ENCODE results near the gene GASK1A. TPM values are rescaled to one million over a fixed set of nuclear protein-coding genes. Genes with fewer than 3 reads are reported as not detected.

GASK1A gene
- total and polyA plus RNA-seq, 4 donors, result 0.79 to 22.8 (median 4.6) TPM

DNA sequence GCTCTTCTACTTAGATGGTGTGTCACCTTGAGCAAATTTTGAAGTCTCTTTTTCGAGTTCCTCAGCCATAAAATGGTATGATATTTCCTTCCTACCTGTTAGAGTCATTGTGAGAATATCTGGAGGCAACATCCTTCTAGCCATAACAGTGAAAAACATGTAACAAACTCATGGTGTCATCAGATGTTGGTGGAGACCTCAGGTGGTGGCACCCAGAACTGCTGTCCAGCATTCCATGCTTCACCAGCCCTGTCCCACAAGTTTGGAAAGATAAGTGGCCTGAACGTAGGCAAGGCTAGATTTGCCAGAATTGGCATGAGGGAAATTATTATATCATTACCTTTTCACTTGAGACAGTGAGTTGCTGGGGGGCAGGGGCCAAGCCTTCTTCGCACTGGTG lies 30.4 kb downstream of the GASK1A start:
- no peak overlapping the region for H3K27ac ChIP-seq (ENCODE audit: low read depth in 1 of 2, low read length in 2 of 2)
- H3K9ac ChIP-seq (ENCODE audit: low read depth in 1 of 2, low read length in 2 of 2), result no peak overlapping the region
- TF ChIP-seq HNF4A (conservative IDR thresholded peaks at IDR 0.05) (no peak), RAD21 (IDR thresholded peaks at IDR 0.05) (peak in 1 of 2 donors; percentile 76)
- TF ChIP-seq, protein P1, sequence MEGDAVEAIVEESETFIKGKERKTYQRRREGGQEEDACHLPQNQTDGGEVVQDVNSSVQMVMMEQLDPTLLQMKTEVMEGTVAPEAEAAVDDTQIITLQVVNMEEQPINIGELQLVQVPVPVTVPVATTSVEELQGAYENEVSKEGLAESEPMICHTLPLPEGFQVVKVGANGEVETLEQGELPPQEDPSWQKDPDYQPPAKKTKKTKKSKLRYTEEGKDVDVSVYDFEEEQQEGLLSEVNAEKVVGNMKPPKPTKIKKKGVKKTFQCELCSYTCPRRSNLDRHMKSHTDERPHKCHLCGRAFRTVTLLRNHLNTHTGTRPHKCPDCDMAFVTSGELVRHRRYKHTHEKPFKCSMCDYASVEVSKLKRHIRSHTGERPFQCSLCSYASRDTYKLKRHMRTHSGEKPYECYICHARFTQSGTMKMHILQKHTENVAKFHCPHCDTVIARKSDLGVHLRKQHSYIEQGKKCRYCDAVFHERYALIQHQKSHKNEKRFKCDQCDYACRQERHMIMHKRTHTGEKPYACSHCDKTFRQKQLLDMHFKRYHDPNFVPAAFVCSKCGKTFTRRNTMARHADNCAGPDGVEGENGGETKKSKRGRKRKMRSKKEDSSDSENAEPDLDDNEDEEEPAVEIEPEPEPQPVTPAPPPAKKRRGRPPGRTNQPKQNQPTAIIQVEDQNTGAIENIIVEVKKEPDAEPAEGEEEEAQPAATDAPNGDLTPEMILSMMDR (IDR thresholded peaks at IDR 0.05; ENCODE audit: low read depth, low read length, missing input control), result peak; percentile 18
- peaks cover 0 to 2% (median 0%) of the 10 kb centered on the region in 4 donors for H3K4me1 ChIP-seq (ENCODE audit: control insufficient read depth in 4 of 4, insufficient read depth in 4 of 4, low read length in 3 of 4)
- DNase-seq (ENCODE audit: low spot score), result no peak
- H3K9me3 ChIP-seq (ENCODE audit: control insufficient read depth in 4 of 4, low read length in 3 of 4), result no peaks in the 10 kb centered on the region
- no peaks in the 10 kb centered on the region for H3K36me3 ChIP-seq (ENCODE audit: control insufficient read depth in 4 of 4, insufficient read depth in 3 of 4, low read depth in 1 of 4, low read length in 3 of 4)
- WGBS, result 91% methylated on average over 3 of the region's 3 CpGs
- H3K4me3 ChIP-seq (ENCODE audit: low read depth in 1 of 3, low read length in 3 of 3), result no peak overlapping the region
- H3K27me3 ChIP-seq (ENCODE audit: control insufficient read depth in 4 of 4, insufficient read depth in 4 of 4, low read length in 3 of 4), result no peaks in the 10 kb centered on the region

DNA sequence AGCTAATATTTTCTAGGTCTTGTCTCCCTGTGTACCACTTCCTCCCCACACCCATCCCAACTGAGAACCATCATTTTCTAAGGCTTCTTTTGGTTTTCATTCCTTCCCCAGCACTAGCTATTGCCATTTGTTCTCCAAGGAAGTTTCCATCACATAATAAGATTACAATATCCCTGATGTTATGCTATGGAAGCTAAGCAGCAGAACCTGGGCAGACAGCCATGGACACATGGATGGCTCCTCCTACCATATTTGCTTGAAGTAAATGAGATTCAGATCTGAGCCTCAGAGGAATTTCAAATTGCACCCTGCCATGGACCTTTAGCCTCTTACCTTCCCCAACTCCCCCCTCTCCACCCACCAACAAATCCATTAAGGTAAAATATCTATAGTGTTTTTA lies 31.5 kb downstream of the GASK1A start:
- Histone ChIP-seq H3K27me3 (ENCODE audit: control insufficient read depth in 4 of 4, insufficient read depth in 4 of 4, low read length in 3 of 4) (no peaks in the 10 kb centered on the region), H3K4me1 (ENCODE audit: control insufficient read depth in 4 of 4, insufficient read depth in 4 of 4, low read length in 3 of 4) (peaks cover 0 to 2% (median 0%) of the 10 kb centered on the region in 4 donors), H3K27ac (ENCODE audit: low read depth in 1 of 2, low read length in 2 of 2) (no peak overlapping the region), H3K36me3 (ENCODE audit: control insufficient read depth in 4 of 4, insufficient read depth in 3 of 4, low read depth in 1 of 4, low read length in 3 of 4) (no peaks in the 10 kb centered on the region), H3K9ac (ENCODE audit: low read depth in 1 of 2, low read length in 2 of 2) (no peak overlapping the region), H3K4me3 (ENCODE audit: low read depth in 1 of 3, low read length in 3 of 3) (no peak overlapping the region), H3K9me3 (ENCODE audit: control insufficient read depth in 4 of 4, low read length in 3 of 4) (no peaks in the 10 kb centered on the region)
- no peak for DNase-seq (ENCODE audit: low spot score)
- TF ChIP-seq RAD21 (IDR thresholded peaks at IDR 0.05) (no peak), TAF1 (conservative IDR thresholded peaks at IDR 0.05) (no peak), NR2F2 (IDR thresholded peaks at IDR 0.05) (no peak), FOXA2 (IDR thresholded peaks at IDR 0.05) (no peak), SP1 (IDR thresholded peaks at IDR 0.05) (no peak), ZBTB33 (IDR thresholded peaks at IDR 0.05) (no peak), GABPA (IDR thresholded peaks at IDR 0.05 in 1 of 2, conservative IDR thresholded peaks at IDR 0.05 in 1 of 2) (no peak), JUND (IDR thresholded peaks at IDR 0.05) (no peak), EGR1 (IDR thresholded peaks at IDR 0.05; ENCODE audit: low read depth in 2 of 2) (no peak)
- TF ChIP-seq, protein P1 (IDR thresholded peaks at IDR 0.05; ENCODE audit: low read depth, low read length, missing input control), result no peak
- TF ChIP-seq, protein P2, sequence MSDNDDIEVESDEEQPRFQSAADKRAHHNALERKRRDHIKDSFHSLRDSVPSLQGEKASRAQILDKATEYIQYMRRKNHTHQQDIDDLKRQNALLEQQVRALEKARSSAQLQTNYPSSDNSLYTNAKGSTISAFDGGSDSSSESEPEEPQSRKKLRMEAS (IDR thresholded peaks at IDR 0.05), result no peak
